HEK293T (cell line): ENCODE results near the gene VANGL2.

ENCODE experiments used
- CTCF ChIA-PET: fragments of 350-600 bp; formaldehyde crosslinking; extraction: SDS; loops from one replicate; lab custom pipeline; 2021; ENCODE audit warnings: antibody characterized with exemption, inconsistent platforms; lab: Yijun Ruan, JAX
- POLR2A ChIA-PET: fragments of 350-600 bp; formaldehyde crosslinking; extraction: SDS; loops from one replicate; lab custom pipeline; 2020; ENCODE audit warnings: antibody characterized with exemption, inconsistent platforms; lab: Yijun Ruan, JAX
- DNase-seq: peaks from one replicate; pipeline ENCODE4 v3.0.0; 2012; ENCODE audit warnings: mixed read lengths; ENCODE audit errors: extremely low spot score
- ARNT ChIP-seq: fragments of 450-650 bp; IDR thresholded peaks from 2 replicates; pipeline ENCODE4 v1.6.1; 2017; ENCODE audit warnings: mild to moderate bottlenecking
- BHLHE40 ChIP-seq: fragments of 450-650 bp; IDR thresholded peaks from 2 replicates; pipeline ENCODE4 v1.6.1; 2016; ENCODE audit warnings: mild to moderate bottlenecking, moderate library complexity, borderline replicate concordance
- CTBP1 ChIP-seq: fragments of 450-650 bp; IDR thresholded peaks from 2 replicates; pipeline ENCODE4 v1.6.1; 2016; ENCODE audit warnings: borderline replicate concordance
- ELF4 ChIP-seq: fragments of 450-650 bp; IDR thresholded peaks from 2 replicates; pipeline ENCODE4 v1.6.1; 2017; ENCODE audit warnings: antibody characterized with exemption
- FOXA1 ChIP-seq: fragments of 450-650 bp; IDR thresholded peaks from 2 replicates; pipeline ENCODE4 v1.6.1; 2016; ENCODE audit warnings: mild to moderate bottlenecking
- FOXK2 ChIP-seq: fragments of 450-650 bp; IDR thresholded peaks from 2 replicates; pipeline ENCODE4 v1.6.1; 2016; ENCODE audit warnings: mild to moderate bottlenecking
- FOXM1 ChIP-seq: fragments of 450-650 bp; IDR thresholded peaks from 2 replicates; pipeline ENCODE4 v1.6.1; 2017; ENCODE audit warnings: mild to moderate bottlenecking, borderline replicate concordance
- HDGF ChIP-seq: fragments of 450-650 bp; IDR thresholded peaks from 2 replicates; pipeline ENCODE4 v1.6.1; 2017; ENCODE audit warnings: antibody characterized with exemption, borderline replicate concordance
- L3MBTL2 ChIP-seq: fragments of 450-650 bp; conservative IDR thresholded peaks from 2 replicates; pipeline ENCODE4 v1.6.1; 2016; ENCODE audit warnings: mild to moderate bottlenecking
- LEF1 ChIP-seq: fragments of 450-650 bp; IDR thresholded peaks from 2 replicates; pipeline ENCODE4 v1.6.1; 2017; ENCODE audit warnings: mild to moderate bottlenecking, borderline replicate concordance
- NFRKB ChIP-seq: fragments of 450-650 bp; IDR thresholded peaks from 2 replicates; pipeline ENCODE4 v1.6.1; 2016; ENCODE audit warnings: mild to moderate bottlenecking, moderate library complexity
- SP1 ChIP-seq: fragments of 450-650 bp; IDR thresholded peaks from 2 replicates; pipeline ENCODE4 v1.6.1; 2017
- SUZ12 ChIP-seq: fragments of 450-650 bp; IDR thresholded peaks from 2 replicates; pipeline ENCODE4 v1.6.1; 2016; ENCODE audit warnings: mild to moderate bottlenecking
- TARDBP ChIP-seq: fragments of 450-650 bp; IDR thresholded peaks from 2 replicates; pipeline ENCODE4 v1.6.1; 2016
- ZNF384 ChIP-seq: fragments of 450-650 bp; IDR thresholded peaks from 2 replicates; pipeline ENCODE4 v1.6.1; 2016
- TF ChIP-seq, protein P1 (sequence below): fragments of 450-650 bp; IDR thresholded peaks from 2 replicates; pipeline ENCODE4 v1.6.1; 2016

Gene VANGL2

DNA sequence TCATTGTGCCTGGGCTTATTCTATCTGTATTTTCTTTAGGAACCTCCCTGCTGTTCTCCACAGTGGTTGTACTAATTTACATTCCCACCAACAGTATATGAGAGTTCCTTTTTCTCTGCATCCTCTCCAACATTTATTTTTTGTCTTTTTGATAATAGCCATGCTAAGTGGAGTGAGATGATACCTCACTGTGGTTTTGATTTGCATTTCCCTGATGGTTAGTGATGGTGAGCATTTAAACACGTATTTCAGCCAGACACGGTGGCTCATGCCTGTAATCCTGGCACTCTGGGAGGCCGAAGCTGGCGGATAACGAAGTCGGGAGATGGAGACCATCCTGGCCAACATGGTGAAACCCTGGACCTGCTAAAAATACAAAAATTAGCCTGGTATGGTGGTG, 64.8 kb downstream of the VANGL2 start:
- CTCF ChIA-PET: no interaction called here
- POLR2A ChIA-PET: no interaction called here
- TF ChIP-seq CTBP1 (no peak), ELF4 (no peak), FOXM1 (no peak), FOXA1 (no peak), ARNT (no peak), TARDBP (no peak), FOXK2 (no peak), ZNF384 (no peak), NFRKB (no peak), LEF1 (no peak), SUZ12 (no peak)
- no peak for DNase-seq

DNA sequence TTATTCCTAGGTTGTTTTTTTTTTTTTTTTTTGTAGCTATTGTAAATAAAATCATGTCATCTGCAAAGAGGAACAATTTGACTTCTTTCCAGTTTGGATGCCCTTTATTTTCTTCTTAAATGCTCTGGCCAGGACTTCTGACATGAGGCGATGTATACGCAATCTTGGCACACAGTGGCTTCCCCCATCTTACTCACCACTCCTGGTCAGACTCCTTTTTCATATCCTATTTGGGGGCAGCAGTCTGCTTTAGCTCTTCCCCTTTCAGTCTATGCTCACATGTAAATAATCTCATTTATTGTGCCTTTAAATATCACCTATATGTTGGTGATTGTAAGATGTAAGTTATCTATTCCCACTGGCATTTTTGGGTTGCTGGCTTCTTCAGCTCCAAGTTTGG, 66.6 kb downstream of the VANGL2 start:
- CTCF ChIA-PET: no interaction called here
- POLR2A ChIA-PET: no interaction called here
- TF ChIP-seq ZNF384: no peak
- no peak for TF ChIP-seq L3MBTL2
- no peak for DNase-seq

DNA sequence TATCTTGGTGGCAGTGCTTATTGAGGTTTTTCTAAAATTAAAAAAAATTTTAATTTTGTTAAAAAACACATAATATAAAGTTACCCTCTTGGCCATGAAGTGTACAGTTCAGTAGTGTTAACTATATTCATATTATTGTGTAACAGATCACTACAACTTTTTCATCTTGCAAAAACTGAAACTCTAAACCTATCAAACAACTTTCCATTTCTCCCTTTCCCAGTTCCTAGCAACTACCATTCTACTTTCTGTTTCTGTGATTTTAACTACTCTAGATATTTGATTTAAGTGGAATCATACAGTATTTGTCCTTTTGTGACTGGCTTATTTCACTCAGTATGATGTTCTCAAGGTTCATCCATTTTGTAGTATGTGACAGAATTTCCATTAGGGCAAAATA, 67.2 kb downstream of the VANGL2 start:
- no peak for DNase-seq
- CTCF ChIA-PET: no interaction called here
- POLR2A ChIA-PET: no interaction called here
- TF ChIP-seq LEF1 (no peak), NFRKB (no peak), ARNT (no peak), FOXK2 (no peak), FOXM1 (no peak), L3MBTL2 (no peak), TARDBP (no peak), BHLHE40 (no peak), ZNF384 (no peak), SP1 (no peak), SUZ12 (no peak), HDGF (no peak), CTBP1 (no peak), FOXA1 (no peak), ELF4 (no peak)
- TF ChIP-seq, protein P1, sequence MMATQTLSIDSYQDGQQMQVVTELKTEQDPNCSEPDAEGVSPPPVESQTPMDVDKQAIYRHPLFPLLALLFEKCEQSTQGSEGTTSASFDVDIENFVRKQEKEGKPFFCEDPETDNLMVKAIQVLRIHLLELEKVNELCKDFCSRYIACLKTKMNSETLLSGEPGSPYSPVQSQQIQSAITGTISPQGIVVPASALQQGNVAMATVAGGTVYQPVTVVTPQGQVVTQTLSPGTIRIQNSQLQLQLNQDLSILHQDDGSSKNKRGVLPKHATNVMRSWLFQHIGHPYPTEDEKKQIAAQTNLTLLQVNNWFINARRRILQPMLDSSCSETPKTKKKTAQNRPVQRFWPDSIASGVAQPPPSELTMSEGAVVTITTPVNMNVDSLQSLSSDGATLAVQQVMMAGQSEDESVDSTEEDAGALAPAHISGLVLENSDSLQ: no peak

DNA sequence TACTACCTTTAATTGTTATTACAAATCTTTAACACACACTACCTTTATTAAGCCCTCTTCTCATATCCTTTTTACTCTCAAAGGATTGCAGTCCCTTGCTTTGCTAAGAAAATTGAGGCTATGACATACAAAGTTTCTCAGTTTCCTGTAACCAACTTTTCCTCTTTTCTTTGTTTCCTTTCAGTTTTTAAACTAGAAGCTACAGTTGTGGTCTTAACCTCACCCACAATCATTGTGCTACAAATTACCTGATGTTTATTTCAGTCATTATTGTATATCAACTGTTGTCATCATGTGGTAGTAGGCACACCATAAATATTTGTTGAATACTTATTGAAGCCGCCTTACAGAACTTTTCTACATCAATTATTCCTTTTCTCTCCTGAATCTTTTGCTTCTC, 70.9 kb downstream of the VANGL2 start:
- ChIA-PET POLR2A (no interaction called here), CTCF (no interaction called here)
- TF ChIP-seq CTBP1 (no peak), ARNT (no peak), TARDBP (no peak), NFRKB (no peak), ZNF384 (no peak), SP1 (no peak), SUZ12 (no peak), FOXM1 (no peak), ELF4 (no peak), L3MBTL2 (no peak)
- TF ChIP-seq, protein P1: no peak
- DNase-seq: no peak

DNA sequence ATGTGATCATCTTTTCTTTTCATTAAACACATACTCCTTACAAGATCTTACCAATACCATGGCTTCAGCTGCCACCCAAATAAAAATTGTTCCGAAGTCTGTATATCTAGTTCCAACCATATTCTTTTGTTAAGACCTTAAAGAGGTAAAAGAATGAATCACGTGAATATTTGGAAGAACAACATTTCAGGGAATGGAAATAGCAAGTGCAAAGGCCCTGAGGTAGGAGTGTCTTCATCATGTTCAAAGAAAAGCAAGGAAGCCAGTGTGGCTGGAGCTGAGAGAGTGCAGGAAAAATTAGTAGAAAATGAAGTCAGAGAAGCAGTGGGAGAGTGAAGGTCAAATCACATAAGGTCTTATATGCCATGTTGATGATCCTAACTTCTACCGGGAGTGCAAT, 71.7 kb downstream of the VANGL2 start:
- ChIA-PET POLR2A (no interaction called here), CTCF (no interaction called here)
- DNase-seq: no peak
- no peak for TF ChIP-seq HDGF
- no peak for TF ChIP-seq L3MBTL2
- no peak for TF ChIP-seq NFRKB
- no peak for TF ChIP-seq LEF1
- no peak for TF ChIP-seq ELF4
- no peak for TF ChIP-seq SP1

GRCh38 chr1:160474392-160475242, 74.3 kb downstream of the VANGL2 start:
- POLR2A ChIA-PET: no interaction called here
- CTCF ChIA-PET: no interaction called here
- TF ChIP-seq FOXA1 (no peak), SUZ12 (no peak), ARNT (no peak), ZNF384 (no peak), ELF4 (no peak), LEF1 (no peak), L3MBTL2 (no peak), NFRKB (no peak), FOXM1 (no peak), FOXK2 (no peak), BHLHE40 (no peak), SP1 (no peak), CTBP1 (no peak), TARDBP (no peak), HDGF (no peak)
- TF ChIP-seq, protein P1: no peak
- DNase-seq: no peak
